HFF-Myc (cell line): ENCODE data around the gene SYNGR1.

ENCODE experiments used
- DNase-seq: peaks from one replicate; pipeline ENCODE4 v3.0.0-alpha.2; 2011; ENCODE audit warnings: low read depth; ENCODE audit errors: extremely low read depth
- H3K4me3 ChIP-seq: replicated peaks from 2 replicates; pipeline ENCODE4 v1.5.1; 2011; ENCODE audit warnings: low read depth, mild to moderate bottlenecking, control low read depth, low read length
- TF ChIP-seq, protein P1 (sequence below): IDR thresholded peaks from 2 replicates; pipeline ENCODE4 v1.5.1; 2012; ENCODE audit warnings: mild to moderate bottlenecking, low read depth, low read length, control low read depth; ENCODE audit errors: missing control alignments

SYNGR1 gene

DNA sequence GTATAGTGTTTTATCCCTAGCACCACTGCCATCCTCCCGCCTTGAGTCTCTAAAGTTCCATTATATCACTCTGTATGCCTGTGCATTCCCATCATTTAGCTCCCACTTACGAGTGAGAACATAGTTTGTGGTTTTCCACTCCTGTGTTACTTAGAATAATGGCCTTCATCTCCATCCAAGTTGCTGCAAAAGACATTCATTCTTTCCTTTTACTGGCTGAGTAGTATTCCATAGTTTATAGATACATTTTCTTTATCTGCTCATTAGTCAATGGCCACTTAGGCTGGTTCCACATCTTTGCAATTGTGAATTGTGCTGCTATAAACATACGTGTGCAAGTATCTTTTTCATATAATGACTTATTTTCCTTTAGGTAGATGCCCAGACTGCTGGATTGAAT, 74.2 kb downstream of the SYNGR1 start:
- TF ChIP-seq, protein P1, sequence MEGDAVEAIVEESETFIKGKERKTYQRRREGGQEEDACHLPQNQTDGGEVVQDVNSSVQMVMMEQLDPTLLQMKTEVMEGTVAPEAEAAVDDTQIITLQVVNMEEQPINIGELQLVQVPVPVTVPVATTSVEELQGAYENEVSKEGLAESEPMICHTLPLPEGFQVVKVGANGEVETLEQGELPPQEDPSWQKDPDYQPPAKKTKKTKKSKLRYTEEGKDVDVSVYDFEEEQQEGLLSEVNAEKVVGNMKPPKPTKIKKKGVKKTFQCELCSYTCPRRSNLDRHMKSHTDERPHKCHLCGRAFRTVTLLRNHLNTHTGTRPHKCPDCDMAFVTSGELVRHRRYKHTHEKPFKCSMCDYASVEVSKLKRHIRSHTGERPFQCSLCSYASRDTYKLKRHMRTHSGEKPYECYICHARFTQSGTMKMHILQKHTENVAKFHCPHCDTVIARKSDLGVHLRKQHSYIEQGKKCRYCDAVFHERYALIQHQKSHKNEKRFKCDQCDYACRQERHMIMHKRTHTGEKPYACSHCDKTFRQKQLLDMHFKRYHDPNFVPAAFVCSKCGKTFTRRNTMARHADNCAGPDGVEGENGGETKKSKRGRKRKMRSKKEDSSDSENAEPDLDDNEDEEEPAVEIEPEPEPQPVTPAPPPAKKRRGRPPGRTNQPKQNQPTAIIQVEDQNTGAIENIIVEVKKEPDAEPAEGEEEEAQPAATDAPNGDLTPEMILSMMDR, result no peak
- no peak for DNase-seq

DNA sequence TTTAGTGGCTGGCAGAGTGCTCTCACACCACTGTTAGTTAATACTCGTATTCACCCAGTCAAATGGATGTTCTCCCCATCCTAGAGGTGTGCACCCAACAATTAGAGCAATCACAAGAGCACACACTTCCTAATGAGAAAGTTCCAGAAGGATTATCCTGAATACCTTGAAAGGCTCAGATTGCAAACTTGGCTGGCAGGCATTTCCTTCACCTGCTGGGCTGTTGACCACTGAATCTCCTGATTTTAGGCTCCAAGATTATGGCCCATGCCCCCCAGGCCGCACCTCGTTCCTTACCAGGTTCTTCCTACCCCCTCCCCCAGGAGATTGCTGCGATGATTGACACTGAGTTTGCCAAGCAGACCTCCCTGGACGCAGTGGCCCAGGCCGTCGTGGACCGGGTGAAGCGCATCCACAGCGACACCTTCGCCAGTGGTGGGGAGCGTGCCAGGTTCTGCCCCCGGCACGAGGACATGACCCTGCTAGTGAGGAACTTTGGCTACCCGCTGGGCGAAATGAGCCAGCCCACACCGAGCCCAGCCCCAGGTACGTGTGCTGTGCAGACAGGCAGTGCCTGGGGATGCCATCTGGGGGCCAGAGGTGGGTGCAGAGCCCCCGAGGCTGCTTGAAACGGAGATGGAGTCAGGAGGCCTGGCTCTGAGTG, 76.7 kb downstream of the SYNGR1 start:
- TF ChIP-seq, protein P1, result no peak
- no peak overlapping the region for H3K4me3 ChIP-seq

More for the DNA sequence above, 74.2 kb downstream of the SYNGR1 start:
- H3K4me3 ChIP-seq, result no peak overlapping the region

DNA sequence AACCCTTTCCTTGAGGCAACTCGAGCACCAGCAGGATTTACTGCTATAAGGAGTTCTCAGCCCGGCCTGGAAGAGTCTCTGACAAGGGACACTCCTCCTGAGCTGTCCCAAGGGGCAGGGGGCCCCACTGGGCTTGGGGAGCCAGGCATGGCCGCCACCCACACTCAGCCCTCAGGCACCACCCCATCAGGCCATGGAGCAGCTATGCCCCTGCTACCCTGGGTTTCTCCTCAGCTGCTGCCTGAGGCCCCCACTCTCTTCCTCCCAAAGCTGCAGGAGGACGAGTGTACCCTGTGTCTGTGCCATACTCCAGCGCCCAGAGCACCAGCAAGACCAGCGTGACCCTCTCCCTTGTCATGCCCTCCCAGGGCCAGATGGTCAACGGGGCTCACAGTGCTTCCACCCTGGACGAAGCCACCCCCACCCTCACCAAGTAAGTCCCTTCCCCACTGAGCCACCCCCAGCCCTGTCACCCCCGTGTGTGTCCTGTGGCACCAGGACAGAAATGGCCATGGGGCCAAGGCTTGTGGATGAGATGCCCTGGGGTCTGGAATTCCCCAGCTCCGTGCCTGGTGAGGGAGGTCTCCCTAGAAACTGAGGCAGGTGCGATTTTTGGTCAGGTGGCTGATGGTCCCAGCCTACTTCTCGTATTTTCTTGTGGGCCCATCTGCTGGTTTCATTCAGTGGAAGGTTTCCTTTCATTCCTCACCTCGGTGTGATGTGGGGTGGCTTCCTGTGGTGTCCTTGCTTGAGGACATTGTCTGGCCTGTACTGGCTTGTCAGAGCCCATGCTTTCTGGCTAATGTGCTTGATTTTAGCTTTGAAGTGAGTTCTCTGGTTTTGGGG, 78.2 kb downstream of the SYNGR1 start:
- TF ChIP-seq, protein P1, result no peak
- no peak for DNase-seq
- H3K4me3 ChIP-seq, result no peak overlapping the region

More for the DNA sequence above, 76.7 kb downstream of the SYNGR1 start:
- DNase-seq, result no peak

DNA sequence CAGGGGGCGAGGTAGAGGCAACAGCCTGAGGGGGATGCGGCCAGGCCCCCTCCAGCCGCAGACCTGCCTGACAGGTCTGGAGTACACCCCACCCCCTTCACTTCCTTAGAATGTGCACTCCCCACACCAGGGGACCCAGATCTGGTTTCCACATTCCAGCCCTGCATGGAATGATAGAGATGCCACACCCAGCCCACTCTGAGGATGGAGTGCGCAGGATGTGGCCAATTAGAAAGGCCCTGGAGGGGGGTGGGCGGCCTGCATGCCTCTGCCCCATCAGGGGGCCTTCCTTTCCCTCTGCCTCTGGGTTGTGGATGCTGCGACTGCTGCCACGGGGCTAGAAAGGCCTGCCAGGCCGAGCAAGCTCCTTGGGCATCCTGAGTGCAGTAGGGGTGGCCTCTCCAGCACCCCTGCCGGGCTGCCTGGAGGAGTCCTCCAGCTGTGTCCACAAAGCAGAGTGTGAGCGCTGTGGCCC, 78.8 kb downstream of the SYNGR1 start:
- DNase-seq, result no peak
- TF ChIP-seq, protein P1, result no peak

DNA sequence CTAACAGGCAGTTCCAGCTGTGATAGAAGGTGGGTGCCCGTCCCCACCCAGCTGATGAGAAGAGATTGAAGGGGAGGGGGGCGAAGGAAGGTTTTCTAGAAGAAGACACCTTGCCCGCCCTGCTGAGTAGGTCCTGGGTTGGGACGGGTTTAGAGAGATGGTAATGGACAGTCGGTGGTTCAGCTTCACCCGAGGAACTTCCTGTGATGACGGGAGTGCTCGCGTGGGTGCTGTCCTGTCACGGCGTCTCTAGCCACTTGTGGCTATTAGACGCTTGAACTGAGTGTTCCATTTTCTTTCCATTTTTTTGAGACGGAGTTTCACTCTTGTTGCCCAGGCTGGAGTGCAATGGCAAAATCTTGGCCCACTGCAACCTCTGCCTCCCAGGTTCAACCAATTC, 79.4 kb downstream of the SYNGR1 start:
- TF ChIP-seq, protein P1, result no peak
- DNase-seq, result no peak
- no peak overlapping the region for H3K4me3 ChIP-seq

More for the DNA sequence above, 78.8 kb downstream of the SYNGR1 start:
- H3K4me3 ChIP-seq, result no peak overlapping the region

DNA sequence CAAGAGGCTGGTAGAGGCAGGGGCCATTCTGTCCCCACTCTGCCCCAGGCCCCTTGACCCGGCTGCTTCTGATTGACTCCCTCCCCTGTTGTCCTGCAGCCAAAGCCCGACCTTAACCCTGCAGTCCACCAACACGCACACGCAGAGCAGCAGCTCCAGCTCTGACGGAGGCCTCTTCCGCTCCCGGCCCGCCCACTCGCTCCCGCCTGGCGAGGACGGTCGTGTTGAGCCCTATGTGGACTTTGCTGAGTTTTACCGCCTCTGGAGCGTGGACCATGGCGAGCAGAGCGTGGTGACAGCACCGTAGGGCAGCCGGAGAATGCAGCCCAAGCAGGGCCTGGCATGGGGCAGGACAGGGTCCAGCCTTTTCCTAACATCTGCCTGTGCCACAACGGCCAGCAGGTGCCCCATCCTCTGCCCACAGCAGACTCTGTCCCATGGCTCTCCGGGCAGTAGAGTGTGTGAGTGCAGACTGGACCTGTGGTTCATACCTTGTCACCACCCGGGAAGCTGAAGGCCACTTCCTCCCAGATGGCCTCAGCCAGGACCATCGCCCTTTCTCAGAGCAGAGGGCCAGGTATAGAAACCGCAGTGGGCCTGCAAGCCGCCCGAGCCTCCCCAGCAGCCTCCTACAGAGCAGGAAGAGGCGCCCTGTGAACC, 80.3 kb downstream of the SYNGR1 start:
- DNase-seq, result no peak
- H3K4me3 ChIP-seq, result no peak overlapping the region
- TF ChIP-seq, protein P1, result no peak
